Measurements from ENCODE around the gene CYP19A1.

Gene CYP19A1

DNA sequence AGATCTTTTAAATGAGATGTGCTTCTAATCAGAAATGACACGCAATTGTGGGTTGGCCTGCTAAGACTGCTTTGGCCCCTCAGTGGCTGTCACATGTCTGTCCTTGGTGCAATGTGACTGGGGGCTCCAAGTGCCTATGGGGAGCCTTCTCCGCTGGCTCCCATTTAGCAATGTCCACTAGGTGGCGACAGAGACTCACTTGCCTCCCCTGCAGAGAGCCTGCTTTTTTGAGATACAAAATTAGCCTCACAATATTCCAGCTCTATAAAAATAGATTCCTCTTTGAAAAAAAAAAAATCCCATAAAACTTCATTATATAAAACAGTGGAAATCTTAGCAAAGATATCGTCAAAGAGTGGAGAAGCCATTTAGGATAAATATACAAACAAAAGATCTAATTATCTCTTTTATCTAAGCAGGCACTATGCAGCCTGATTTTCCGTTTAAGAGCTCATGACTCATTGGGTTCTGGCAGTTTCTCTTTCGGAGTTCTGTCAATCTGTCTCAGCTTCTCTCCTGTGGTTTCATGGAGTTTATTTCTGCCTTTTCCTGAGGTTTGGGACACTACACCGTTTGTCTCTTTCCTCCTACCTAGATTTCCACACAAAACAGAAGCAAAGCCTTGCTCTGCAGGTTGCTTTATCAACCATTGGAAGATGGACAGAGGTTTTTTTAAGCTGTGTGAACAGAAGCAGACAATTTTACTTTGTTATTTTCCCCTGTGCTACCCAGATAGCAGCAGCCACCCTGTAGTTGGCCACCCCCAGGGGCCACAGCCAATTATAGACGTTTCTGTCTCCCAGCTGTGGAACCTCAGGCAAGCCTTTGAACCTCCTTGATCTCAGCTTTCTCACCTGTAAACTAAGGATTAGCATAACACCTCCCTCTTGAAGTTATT lies 175.3 kb downstream of the CYP19A1 start:
- TF ChIP-seq, protein P1, sequence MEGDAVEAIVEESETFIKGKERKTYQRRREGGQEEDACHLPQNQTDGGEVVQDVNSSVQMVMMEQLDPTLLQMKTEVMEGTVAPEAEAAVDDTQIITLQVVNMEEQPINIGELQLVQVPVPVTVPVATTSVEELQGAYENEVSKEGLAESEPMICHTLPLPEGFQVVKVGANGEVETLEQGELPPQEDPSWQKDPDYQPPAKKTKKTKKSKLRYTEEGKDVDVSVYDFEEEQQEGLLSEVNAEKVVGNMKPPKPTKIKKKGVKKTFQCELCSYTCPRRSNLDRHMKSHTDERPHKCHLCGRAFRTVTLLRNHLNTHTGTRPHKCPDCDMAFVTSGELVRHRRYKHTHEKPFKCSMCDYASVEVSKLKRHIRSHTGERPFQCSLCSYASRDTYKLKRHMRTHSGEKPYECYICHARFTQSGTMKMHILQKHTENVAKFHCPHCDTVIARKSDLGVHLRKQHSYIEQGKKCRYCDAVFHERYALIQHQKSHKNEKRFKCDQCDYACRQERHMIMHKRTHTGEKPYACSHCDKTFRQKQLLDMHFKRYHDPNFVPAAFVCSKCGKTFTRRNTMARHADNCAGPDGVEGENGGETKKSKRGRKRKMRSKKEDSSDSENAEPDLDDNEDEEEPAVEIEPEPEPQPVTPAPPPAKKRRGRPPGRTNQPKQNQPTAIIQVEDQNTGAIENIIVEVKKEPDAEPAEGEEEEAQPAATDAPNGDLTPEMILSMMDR (IDR thresholded peaks at IDR 0.05; ENCODE audit: control insufficient read depth, extremely low read depth, insufficient read depth): peak; percentile 91
- no peak overlapping the region for H3K4me3 ChIP-seq (ENCODE audit: low read depth, low read length)
- DNase-seq (ENCODE audit: low read depth): no peak

DNA sequence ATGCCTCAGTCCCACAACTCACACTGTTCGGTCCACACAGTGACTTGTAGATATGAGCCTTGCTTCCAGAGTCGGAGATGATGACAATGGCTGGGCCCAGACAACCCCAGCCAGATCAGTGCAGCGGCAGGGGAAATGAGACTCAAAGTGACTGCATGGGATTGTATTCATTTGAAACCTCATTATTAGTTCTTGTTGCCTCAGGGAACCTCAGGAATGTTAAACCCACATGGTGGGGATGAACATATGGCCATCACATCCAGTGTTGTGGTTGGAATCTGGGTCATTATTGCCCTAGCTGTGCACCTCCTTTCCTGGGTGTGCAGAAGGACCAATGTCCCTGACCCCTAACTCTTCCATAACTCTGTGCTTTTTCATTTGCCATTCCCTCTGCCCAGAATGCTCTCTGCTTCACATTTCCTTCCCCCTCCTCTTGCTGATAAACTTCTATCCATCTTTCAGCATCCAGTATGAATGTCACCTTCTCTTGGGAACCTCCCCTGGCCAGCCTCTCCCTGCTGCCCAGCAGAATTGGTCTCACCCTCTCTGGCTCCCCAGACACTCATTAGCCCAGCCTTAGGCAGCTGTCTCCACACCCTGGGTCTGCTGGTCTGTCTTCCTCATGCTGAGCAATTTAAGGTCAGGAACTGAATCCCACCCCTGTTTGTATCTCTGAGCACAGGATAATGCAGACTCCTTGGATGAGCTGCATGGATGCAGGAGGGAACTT lies 176.7 kb downstream of the CYP19A1 start:
- H3K4me3 ChIP-seq (ENCODE audit: low read depth, low read length): no peak overlapping the region
- DNase-seq (ENCODE audit: low read depth): no peak
- TF ChIP-seq, protein P1 (IDR thresholded peaks at IDR 0.05; ENCODE audit: control insufficient read depth, extremely low read depth, insufficient read depth): no peak

DNA sequence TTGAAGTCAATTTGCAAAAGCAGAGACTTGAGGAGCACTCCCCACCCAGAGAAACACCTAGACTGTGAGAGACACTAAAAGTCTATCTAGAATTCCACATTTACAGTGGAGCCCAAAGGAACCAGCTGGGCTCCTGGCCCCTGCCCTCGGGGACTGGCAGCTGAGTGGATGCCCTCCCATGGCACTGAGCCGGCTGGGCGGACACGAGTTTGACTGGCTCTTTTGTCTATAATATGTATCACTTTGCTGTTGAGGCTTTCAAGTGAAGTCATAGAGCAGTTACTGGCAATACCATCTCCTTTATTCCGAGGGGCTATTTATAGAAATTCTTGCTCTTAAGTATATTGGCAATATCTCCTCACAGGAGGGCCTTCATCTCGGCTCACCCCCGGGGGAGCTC lies 177.9 kb downstream of the CYP19A1 start:
- H3K4me3 ChIP-seq (ENCODE audit: low read depth, low read length): no peak overlapping the region
- no peak for DNase-seq (ENCODE audit: low read depth)
- TF ChIP-seq, protein P1 (IDR thresholded peaks at IDR 0.05; ENCODE audit: control insufficient read depth, extremely low read depth, insufficient read depth): no peak

All from LNCaP clone FGC (cell line).